Activated CD8-positive, alpha-beta memory T cell treated with anti-CD3 and anti-CD28 coated beads for 36 hours (primary cell): ENCODE results near the gene GPS2. TPM values are rescaled to one million over a fixed set of nuclear protein-coding genes. Genes with fewer than 3 reads are reported as not detected.

Experiments
- total RNA-seq, 2 experiments: library from RNA; stranded (reverse); gene quantifications; one replicate each; pipeline ENCODE4 v1.2.3, GENCODE V29; 2021

The GPS2 gene
- total RNA-seq, 2 experiments from 2014 or later = 68.8 to 69.5 TPM

Other genes starting within 250 kb of the GPS2 start
- not detected for gene CLEC10A, start 235.1 kb downstream of the GPS2 start, total RNA-seq
- not detected for gene ASGR2, start 200.5 kb downstream of the GPS2 start, total RNA-seq
- gene ASGR1, start 136.0 kb downstream of the GPS2 start, total RNA-seq = 1 to 10 TPM in 1 of 2 experiments, under 1 TPM in 1; 0.65 to 1.3 TPM
- gene DLG4, start 95.5 kb downstream of the GPS2 start, total RNA-seq = 1 to 10 TPM; 4.5 to 4.6 TPM
- gene ACADVL, start 95.4 kb downstream of the GPS2 start, total RNA-seq = 100 to 1,000 TPM; 254 to 269 TPM
- gene DVL2, start 80.8 kb downstream of the GPS2 start, total RNA-seq = 10 to 100 TPM; 64.4 to 68.9 TPM
- 10 to 100 TPM; 40.7 to 43.7 TPM for gene PHF23, start 75.9 kb downstream of the GPS2 start, total RNA-seq
- gene GABARAP, start 72.9 kb downstream of the GPS2 start, total RNA-seq = 100 to 1,000 TPM; 131 to 135 TPM
- gene CTDNEP1, start 63.6 kb downstream of the GPS2 start, total RNA-seq = 100 to 1,000 TPM; 202 to 207 TPM
- 100 to 1,000 TPM; 107 to 110 TPM for gene ELP5, start 63.1 kb downstream of the GPS2 start, total RNA-seq
- gene CLDN7, start 52.9 kb downstream of the GPS2 start, total RNA-seq = 1 to 10 TPM; 1.2 to 1.5 TPM
- under 1 TPM; 0.11 to 0.34 TPM for gene SLC2A4, start 33.6 kb downstream of the GPS2 start, total RNA-seq
- gene YBX2, start 20.7 kb downstream of the GPS2 start, total RNA-seq = under 1 TPM; 0.10 to 0.55 TPM
- 1,000 to 10,000 TPM; 1,619 to 1,670 TPM for gene EIF5A, start 7.7 kb downstream of the GPS2 start, total RNA-seq
- gene NEURL4, start 14.0 kb upstream of the GPS2 start, total RNA-seq = 10 to 100 TPM; 59.2 to 59.4 TPM
- gene ACAP1, start 21.2 kb upstream of the GPS2 start, total RNA-seq = 100 to 1,000 TPM; 234 to 241 TPM
- gene KCTD11, start 36.8 kb upstream of the GPS2 start, total RNA-seq = 1 to 10 TPM; 6.4 to 7.2 TPM
- gene TMEM95, start 39.8 kb upstream of the GPS2 start, total RNA-seq = not detected
- 1 to 10 TPM; 4.6 to 5.6 TPM for gene TNK1, start 65.7 kb upstream of the GPS2 start, total RNA-seq
- gene PLSCR3, start 79.2 kb upstream of the GPS2 start, total RNA-seq = 10 to 100 TPM; 70.8 to 74.4 TPM
- gene TMEM256, start 88.7 kb upstream of the GPS2 start, total RNA-seq = 10 to 100 TPM; 50.1 to 51.6 TPM
- gene NLGN2, start 92.5 kb upstream of the GPS2 start, total RNA-seq = 1 to 10 TPM; 6.6 to 7.9 TPM
- not detected for gene SPEM1, start 105.0 kb upstream of the GPS2 start, total RNA-seq
- gene SPEM2, start 110.3 kb upstream of the GPS2 start, total RNA-seq = not detected
- gene SPEM3, start 113.5 kb upstream of the GPS2 start, total RNA-seq = not detected
- gene TMEM102, start 120.1 kb upstream of the GPS2 start, total RNA-seq = 10 to 100 TPM; 11.2 to 12.6 TPM
- gene FGF11, start 124.2 kb upstream of the GPS2 start, total RNA-seq = 1 to 10 TPM; 2.0 to 2.1 TPM
- 1 to 10 TPM; 7.2 to 7.8 TPM for gene CHRNB1, start 129.7 kb upstream of the GPS2 start, total RNA-seq
- 10 to 100 TPM; 17.6 to 17.7 TPM for gene ZBTB4, start 164.3 kb upstream of the GPS2 start, total RNA-seq
- not detected for gene SLC35G6, start 166.1 kb upstream of the GPS2 start, total RNA-seq
- gene POLR2A, start 169.0 kb upstream of the GPS2 start, total RNA-seq = 100 to 1,000 TPM; 195 to 198 TPM
- gene TNFSF12, start 233.7 kb upstream of the GPS2 start, total RNA-seq = 10 to 100 TPM; 13.3 to 14.4 TPM
- 1 to 10 TPM; 1.0 to 1.1 TPM for gene TNFSF13, start 243.4 kb upstream of the GPS2 start, total RNA-seq
- 100 to 1,000 TPM; 112 to 116 TPM for gene SENP3, start 246.6 kb upstream of the GPS2 start, total RNA-seq